SK-N-SH treated with all-trans-retinoic acid at 6 μM for 48 hours (cell line): ENCODE results near the gene TUBA3E.
"Not testable (repeated sequence)": the region's sequence is repeated elsewhere in the genome, so short reads cannot be mapped to it uniquely, and the experiment has no call there.

Source experiments
- CSDC2 ChIP-seq: fragments of 250-450 bp; sonication (Bioruptor Pico); IDR thresholded peaks from 2 replicates; pipeline ENCODE4 v1.5.0; 2020; ENCODE audit warnings: mild to moderate bottlenecking, moderate library complexity
- GLIS3 ChIP-seq: fragments of 250-450 bp; sonication (Bioruptor Pico); IDR thresholded peaks from 2 replicates; pipeline ENCODE4 v1.5.0; 2020; ENCODE audit warnings: mild to moderate bottlenecking, moderate library complexity
- ISL1 ChIP-seq: fragments of 250-450 bp; sonication (Bioruptor Pico); IDR thresholded peaks from 2 replicates; pipeline ENCODE4 v2.1.2; 2022; ENCODE audit warnings: mild to moderate bottlenecking, moderate library complexity
- PATZ1 ChIP-seq: fragments of 250-450 bp; sonication (Bioruptor Pico); IDR thresholded peaks from 2 replicates; pipeline ENCODE4 v1.8.0; 2020; ENCODE audit warnings: mild to moderate bottlenecking, moderate library complexity, borderline replicate concordance
- PPARA ChIP-seq: fragments of 250-450 bp; sonication (Bioruptor Pico); IDR thresholded peaks from 2 replicates; pipeline ENCODE4 v1.5.0; 2020; ENCODE audit warnings: mild to moderate bottlenecking, borderline replicate concordance
- RARB ChIP-seq: fragments of 250-450 bp; sonication (Bioruptor Pico); IDR thresholded peaks from 2 replicates; pipeline ENCODE4 v1.8.0; 2021; ENCODE audit warnings: mild to moderate bottlenecking, moderate library complexity
- TOX ChIP-seq: fragments of 250-450 bp; sonication (Bioruptor Pico); IDR thresholded peaks from 2 replicates; pipeline ENCODE4 v1.8.0; 2021; ENCODE audit warnings: mild to moderate bottlenecking, moderate library complexity, borderline replicate concordance
- ZFP30 ChIP-seq: fragments of 450-650 bp; formaldehyde crosslinking; IDR thresholded peaks from 2 replicates; pipeline ENCODE4 v1.5.0; 2022; ENCODE audit warnings: mild to moderate bottlenecking, moderate library complexity
- ZNF565 ChIP-seq: fragments of 450-650 bp; formaldehyde crosslinking; conservative IDR thresholded peaks from 2 replicates; pipeline ENCODE4 v1.5.0; 2020; ENCODE audit warnings: low read depth, mild to moderate bottlenecking, moderate library complexity
- TF ChIP-seq, protein P1 (sequence below): fragments of 250-450 bp; sonication (Bioruptor Pico); IDR thresholded peaks from 2 replicates; pipeline ENCODE4 v1.5.1; 2020; ENCODE audit warnings: low read depth, mild to moderate bottlenecking, moderate library complexity
- TF ChIP-seq, protein P2 (sequence below): fragments of 250-450 bp; sonication (Bioruptor Pico); IDR thresholded peaks from 2 replicates; pipeline ENCODE4 v1.5.1; 2021; ENCODE audit warnings: mild to moderate bottlenecking, moderate library complexity

DNA sequence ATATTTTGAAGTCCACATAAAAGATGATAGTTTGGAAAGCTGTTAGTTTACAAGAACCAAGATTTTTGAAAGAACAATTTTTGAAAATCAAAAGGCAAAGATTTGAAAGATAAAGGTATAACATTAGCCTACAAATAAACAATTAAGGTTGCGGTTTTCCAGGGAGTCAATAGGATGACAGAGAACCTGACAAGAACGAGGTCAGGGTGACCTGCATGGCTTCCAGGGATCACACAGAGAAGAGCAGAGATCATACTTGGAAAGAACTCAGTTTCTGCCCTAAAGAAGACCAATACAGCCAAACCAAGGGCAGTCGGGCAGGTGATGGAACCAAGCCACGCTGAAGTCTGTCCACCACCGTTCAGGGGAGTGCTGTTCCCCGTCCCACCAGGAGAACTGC lies 41.3 kb upstream of the TUBA3E start:
- not testable (repeated sequence) for TF ChIP-seq TOX (CRISPR knock-in tag); PATZ1 (CRISPR knock-in tag); ISL1 (CRISPR knock-in tag); PPARA (CRISPR knock-in tag); CSDC2; ZFP30 (CRISPR knock-in tag); ZNF565 (CRISPR knock-in tag); GLIS3 (CRISPR knock-in tag); RARB (CRISPR knock-in tag)
- TF ChIP-seq, protein P1, sequence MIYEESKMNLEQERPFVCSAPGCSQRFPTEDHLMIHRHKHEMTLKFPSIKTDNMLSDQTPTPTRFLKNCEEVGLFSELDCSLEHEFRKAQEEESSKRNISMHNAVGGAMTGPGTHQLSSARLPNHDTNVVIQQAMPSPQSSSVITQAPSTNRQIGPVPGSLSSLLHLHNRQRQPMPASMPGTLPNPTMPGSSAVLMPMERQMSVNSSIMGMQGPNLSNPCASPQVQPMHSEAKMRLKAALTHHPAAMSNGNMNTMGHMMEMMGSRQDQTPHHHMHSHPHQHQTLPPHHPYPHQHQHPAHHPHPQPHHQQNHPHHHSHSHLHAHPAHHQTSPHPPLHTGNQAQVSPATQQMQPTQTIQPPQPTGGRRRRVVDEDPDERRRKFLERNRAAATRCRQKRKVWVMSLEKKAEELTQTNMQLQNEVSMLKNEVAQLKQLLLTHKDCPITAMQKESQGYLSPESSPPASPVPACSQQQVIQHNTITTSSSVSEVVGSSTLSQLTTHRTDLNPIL (CRISPR knock-in tag), result not testable (repeated sequence)
- TF ChIP-seq, protein P2, sequence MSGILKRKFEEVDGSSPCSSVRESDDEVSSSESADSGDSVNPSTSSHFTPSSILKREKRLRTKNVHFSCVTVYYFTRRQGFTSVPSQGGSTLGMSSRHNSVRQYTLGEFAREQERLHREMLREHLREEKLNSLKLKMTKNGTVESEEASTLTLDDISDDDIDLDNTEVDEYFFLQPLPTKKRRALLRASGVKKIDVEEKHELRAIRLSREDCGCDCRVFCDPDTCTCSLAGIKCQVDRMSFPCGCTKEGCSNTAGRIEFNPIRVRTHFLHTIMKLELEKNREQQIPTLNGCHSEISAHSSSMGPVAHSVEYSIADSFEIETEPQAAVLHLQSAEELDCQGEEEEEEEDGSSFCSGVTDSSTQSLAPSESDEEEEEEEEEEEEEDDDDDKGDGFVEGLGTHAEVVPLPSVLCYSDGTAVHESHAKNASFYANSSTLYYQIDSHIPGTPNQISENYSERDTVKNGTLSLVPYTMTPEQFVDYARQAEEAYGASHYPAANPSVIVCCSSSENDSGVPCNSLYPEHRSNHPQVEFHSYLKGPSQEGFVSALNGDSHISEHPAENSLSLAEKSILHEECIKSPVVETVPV (CRISPR knock-in tag), result not testable (repeated sequence)
